IPS-18c (cell line): ENCODE results near the gene LUC7L.
A peak's percentile ranks its signal among the peaks of the same experiment; 100 is the strongest.
"Not testable (repeated sequence)": the region's sequence is repeated elsewhere in the genome, so short reads cannot be mapped to it uniquely, and the experiment has no call there.

Experiments
- H3K4me3 ChIP-seq: 2 replicates; pipeline ENCODE4 v1.7.0; 2013; ENCODE audit warnings: low read depth, mild to moderate bottlenecking, low read length, moderate library complexity; ENCODE audit not compliant: insufficient read depth
- H3K9me3 ChIP-seq: one replicate; pipeline ENCODE4 v1.6.1; 2013; ENCODE audit warnings: mild to moderate bottlenecking, low read length, moderate library complexity; ENCODE audit not compliant: control insufficient read depth, insufficient read depth

Gene LUC7L, protein sequence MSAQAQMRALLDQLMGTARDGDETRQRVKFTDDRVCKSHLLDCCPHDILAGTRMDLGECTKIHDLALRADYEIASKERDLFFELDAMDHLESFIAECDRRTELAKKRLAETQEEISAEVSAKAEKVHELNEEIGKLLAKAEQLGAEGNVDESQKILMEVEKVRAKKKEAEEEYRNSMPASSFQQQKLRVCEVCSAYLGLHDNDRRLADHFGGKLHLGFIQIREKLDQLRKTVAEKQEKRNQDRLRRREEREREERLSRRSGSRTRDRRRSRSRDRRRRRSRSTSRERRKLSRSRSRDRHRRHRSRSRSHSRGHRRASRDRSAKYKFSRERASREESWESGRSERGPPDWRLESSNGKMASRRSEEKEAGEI

GRCh38 chr16:228852-229730 is at the start of gene LUC7L:
Gene LUC7L, minus strand, starts transcription at chr16:229449. Its CDS starts 110 bp downstream, at chr16:229339.
- Histone ChIP-seq H3K9me3 (no peaks in the 10 kb centered on the region), H3K4me3 (peak within 1 kb of the TSS; percentile 89)

- Histone ChIP-seq H3K4me3 (no peak overlapping the region), H3K9me3 (no peaks in the 10 kb centered on the region)
These were observed 49.7 kb upstream of the LUC7L start for GRCh38 chr16:278863-279366.

DNA sequence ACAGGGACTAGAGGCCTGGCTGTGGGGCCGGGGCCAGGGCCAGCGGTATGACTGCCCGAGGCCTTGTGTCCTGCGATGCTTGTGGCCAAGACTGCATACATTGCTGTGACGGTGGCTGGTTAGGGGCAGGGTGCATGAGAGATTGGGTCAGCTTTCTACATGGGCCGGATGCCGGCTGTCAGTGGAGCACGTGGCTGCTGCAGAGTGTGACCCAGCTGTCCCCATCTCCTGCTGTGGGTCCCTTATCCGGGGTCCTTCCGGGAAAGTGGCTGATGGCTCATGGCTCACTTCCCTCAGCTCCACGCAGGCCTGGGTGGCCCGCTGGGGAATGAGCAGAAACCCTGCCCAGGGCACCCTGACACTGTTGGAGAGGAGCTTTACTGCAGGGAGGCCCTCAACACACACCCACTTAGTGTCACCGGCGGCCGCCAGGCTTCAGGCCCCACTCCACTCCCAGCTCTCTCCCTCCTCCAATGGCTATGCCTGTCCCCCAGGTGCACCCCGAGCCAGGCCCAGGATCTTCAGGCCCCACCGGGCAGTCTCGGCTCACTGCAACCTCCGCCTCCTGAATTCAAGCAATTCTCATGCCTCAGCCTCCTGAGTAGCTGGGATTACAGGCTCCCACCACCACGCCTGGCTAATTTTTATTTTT is 47.3 kb upstream of the LUC7L start:
- Histone ChIP-seq H3K9me3 (no peaks in the 10 kb centered on the region), H3K4me3 (no peak overlapping the region)

- peak within 1 kb of the TSS; percentile 61 for H3K4me3 ChIP-seq
These were observed 46.6 kb upstream of the LUC7L start, which contains the start of gene RGS11 for GRCh38 chr16:275786-276232. Gene RGS11, minus strand, starts transcription at chr16:275944. Its CDS starts 33 bp downstream, at chr16:275911.

GRCh38 chr16:275041-275641 is 45.9 kb upstream of the LUC7L start:
- Histone ChIP-seq H3K4me3 (peak overlapping the region; percentile 61), H3K9me3 (no peaks in the 10 kb centered on the region)

More at GRCh38 chr16:275786-276232, 46.6 kb upstream of the LUC7L start, which contains the start of gene RGS11:
- H3K9me3 ChIP-seq = no peaks in the 10 kb centered on the region

- no peak overlapping the region for H3K4me3 ChIP-seq
- no peaks in the 10 kb centered on the region for H3K9me3 ChIP-seq
These were observed 44.5 kb upstream of the LUC7L start for GRCh38 chr16:273547-274421.

GRCh38 chr16:272633-273546 is 43.6 kb upstream of the LUC7L start:
- Histone ChIP-seq H3K9me3 (no peaks in the 10 kb centered on the region), H3K4me3 (no peak overlapping the region)

DNA sequence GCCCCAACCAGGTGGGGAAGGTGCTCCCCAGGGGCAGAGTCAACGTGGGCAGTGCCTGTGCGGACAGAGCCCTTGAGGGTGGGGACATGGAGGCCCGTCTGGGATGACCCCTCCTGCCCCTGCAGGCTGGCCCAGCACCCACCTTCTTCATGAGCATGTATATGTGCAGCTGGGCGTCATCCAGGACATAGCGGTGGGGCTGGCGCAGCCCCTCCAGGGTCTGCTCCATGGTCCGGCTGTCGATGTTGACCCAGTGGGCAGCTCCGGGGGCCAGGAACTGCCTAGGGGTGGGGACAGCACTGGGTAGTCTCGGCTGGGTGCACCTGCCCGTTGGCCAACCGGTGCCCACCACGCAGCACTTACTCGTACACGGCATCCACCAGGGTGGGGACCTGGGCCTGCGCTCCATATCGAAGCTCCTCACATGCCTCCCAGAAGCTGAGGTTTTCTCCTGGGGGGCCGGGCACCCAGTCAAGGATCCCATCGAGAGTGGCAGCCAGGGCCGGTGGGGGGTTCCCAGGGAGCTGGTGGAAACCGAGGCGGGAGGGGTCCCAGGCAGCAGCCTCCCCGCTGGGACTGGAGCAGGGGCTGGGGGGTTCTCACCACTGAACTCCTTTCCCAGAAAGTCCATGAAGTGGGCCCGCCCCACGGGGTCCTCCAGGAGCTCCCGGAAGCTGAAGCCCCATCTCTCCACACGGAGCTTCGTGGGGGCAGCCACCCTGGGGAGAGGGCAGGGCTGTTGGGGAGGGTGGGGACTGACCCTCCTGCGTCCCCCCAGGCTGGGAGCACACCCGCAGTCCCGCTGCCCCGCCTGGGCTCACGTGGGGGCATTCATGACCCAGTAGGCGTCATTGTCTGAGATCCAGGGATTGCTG is 41.4 kb upstream of the LUC7L start:
- Histone ChIP-seq H3K4me3 (no peak overlapping the region), H3K9me3 (no peaks in the 10 kb centered on the region)

DNA sequence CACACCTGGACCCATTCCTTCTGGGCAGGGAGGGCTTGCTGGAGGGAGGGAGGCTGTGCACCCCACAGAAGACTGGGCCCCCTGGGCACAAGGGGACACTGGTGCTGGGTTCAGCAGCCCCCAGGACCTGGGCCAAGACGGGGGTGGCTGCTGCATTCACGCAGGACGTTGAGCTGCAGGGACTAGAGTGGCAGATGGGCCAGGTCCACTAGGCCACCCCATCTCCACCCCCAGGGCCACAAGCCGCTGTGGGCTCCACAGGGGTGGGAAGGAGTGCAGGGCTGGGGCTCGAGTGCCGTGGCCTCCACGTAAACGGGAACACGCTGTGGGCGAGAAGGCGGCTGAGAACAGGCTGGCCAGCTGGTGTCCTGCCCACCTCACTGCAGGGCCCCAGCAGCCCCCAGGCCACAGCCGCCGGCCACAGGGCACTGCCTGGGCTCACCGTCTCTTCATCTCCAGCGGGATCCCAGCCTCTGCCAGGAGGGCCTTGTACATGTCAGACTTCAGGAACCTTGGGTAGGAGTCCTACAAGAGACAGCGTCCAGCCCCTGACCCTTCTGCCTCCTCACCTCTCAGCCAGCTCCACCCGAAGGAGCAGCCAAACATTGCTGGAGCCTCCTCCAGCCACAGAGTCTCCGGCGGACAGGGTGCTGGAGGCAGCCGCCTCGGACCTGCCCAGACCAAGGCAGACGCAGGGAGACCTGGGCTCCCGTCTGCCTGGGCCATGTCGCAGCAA is 40.0 kb upstream of the LUC7L start:
- Histone ChIP-seq H3K4me3 (no peak overlapping the region), H3K9me3 (no peaks in the 10 kb centered on the region)

- Histone ChIP-seq H3K4me3 (no peak overlapping the region), H3K9me3 (no peaks in the 10 kb centered on the region)
These were observed 39.1 kb upstream of the LUC7L start for GRCh38 chr16:268141-269053.

- not testable (repeated sequence) for H3K4me3 ChIP-seq, H3K9me3 ChIP-seq
These were observed 38.3 kb upstream of the LUC7L start for GRCh38 chr16:267562-267961.

DNA sequence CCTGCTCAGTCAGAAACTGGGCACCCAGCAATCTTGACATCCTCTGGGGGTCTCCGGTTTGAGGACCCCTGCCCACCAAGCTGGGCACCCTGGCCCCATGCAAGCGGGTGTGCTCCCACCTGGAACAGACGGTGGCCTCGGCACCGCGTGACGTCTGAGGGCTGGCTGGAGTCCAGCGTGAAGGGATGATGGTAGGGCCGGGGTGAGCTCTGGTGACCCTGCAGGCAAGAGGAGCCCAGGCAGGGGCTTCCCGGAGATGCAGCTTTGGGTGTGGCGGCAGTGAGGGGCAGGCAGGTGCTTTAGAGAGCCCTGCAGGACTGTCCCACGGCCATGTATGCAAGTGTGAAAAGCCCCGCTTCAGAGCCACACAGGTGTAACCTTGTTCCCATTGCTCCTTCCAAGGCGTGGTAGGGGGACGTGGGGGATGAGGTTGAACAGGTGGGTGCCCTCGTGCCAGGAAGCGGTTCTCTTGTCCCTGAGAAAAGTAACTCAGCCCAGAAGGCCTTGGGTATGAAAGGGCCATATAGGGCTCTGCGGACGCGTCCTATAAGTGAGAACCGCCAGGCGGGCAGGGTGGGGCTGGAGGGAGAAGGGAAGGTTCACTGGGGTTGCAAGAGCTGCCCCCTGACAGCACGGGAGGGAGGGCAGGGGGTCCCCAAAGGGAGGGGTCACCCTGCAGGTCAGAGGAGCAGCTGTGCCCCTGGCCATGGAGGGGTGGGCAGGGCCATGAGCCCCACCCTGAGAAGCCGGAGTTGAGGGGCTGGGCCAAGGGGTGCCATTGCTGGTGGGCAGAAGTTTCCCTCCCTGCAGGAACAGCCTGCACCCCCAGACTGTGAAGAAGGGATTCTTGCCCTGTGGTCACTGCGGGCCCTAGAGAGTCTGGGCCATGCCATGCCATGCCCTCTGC is 37.3 kb upstream of the LUC7L start:
- Histone ChIP-seq H3K4me3 (no peak overlapping the region), H3K9me3 (no peaks in the 10 kb centered on the region)
